Measurements from ENCODE around the gene SLC26A11. TPM values are rescaled to one million over a fixed set of nuclear protein-coding genes. Genes with fewer than 3 reads are reported as not detected.

SLC26A11 gene
- total RNA-seq, 1 experiment from 2014 or later = 26.5 TPM

GRCh38 chr17:80212511-80212910, 7.7 kb upstream of the SLC26A11 start:
- no CpG with 5 or more reads among the region's 12 CpGs for WGBS (ENCODE audit: extremely low coverage, insufficient read length, low lambda C conversion rate)
- no peaks in the 10 kb centered on the region for H3K4me1 Mint-ChIP-seq
- Histone ChIP-seq H3K23me2 (ENCODE audit: insufficient read length, low read depth, low read length, poor library complexity, severe bottlenecking) (no peaks in the 10 kb centered on the region), H2AFZ (ENCODE audit: low read length) (no peak overlapping the region), H4K8ac (replicated peaks; ENCODE audit: insufficient read length, low read depth, low read length) (no peak overlapping the region), H3T11ph (ENCODE audit: low read length) (no peak overlapping the region), H3K79me1 (ENCODE audit: insufficient read depth, low read depth, low read length, poor library complexity, severe bottlenecking) (no peaks in the 10 kb centered on the region), H3K56ac (ENCODE audit: insufficient read length, low read depth, low read length) (no peak overlapping the region), H3K4me2 (ENCODE audit: insufficient read depth, insufficient read length, low read length) (no peak overlapping the region), H3K27me3 (ENCODE audit: insufficient read depth, low read length) (no peaks in the 10 kb centered on the region), H4K5ac (ENCODE audit: insufficient read length, low read depth, low read length) (no peak overlapping the region), H3K23ac (ENCODE audit: insufficient read length, low read depth, low read length) (no peak overlapping the region), H3K18ac (ENCODE audit: insufficient read length, low read depth, low read length) (no peak overlapping the region), H3K14ac (ENCODE audit: insufficient read depth, low read length) (no peak overlapping the region), H3K9ac (ENCODE audit: extremely low read depth, insufficient read length, low read length) (no peak overlapping the region), H3K27ac (ENCODE audit: insufficient read length, low read depth, low read length) (no peak overlapping the region), H2BK15ac (ENCODE audit: low read depth, low read length) (no peak overlapping the region), H2BK12ac (ENCODE audit: insufficient read length, low read depth, low read length) (no peak overlapping the region), H4K20me1 (ENCODE audit: control insufficient read depth, insufficient read depth, insufficient read length) (no peaks in the 10 kb centered on the region), H3K4ac (ENCODE audit: low read depth, low read length) (no peak overlapping the region), H3K4me1 (ENCODE audit: insufficient read depth, low read length) (no peaks in the 10 kb centered on the region), H4K91ac (ENCODE audit: insufficient read length, low read depth, low read length) (no peak overlapping the region), H2BK5ac (ENCODE audit: insufficient read length, low read length) (no peak overlapping the region), H2BK20ac (ENCODE audit: low read depth, low read length, poor library complexity, severe bottlenecking) (no peak overlapping the region), H3K79me2 (ENCODE audit: insufficient read depth, low read length) (no peaks in the 10 kb centered on the region), H2AK5ac (ENCODE audit: insufficient read length, low read length) (no peak overlapping the region), H2BK120ac (ENCODE audit: low read depth, low read length, poor library complexity, severe bottlenecking) (no peak overlapping the region), H3K9me3 (ENCODE audit: control insufficient read depth, low read depth, low read length) (no peaks in the 10 kb centered on the region)
- no peak for TF ChIP-seq CTCF (conservative IDR thresholded peaks at IDR 0.05)
- no peak overlapping the region for H3K4me3 Mint-ChIP-seq
- no peak overlapping the region for H3K27ac Mint-ChIP-seq
- H3K36me3 Mint-ChIP-seq (ENCODE audit: insufficient read depth in 1 of 3, low read depth in 3 of 3) = peaks cover 13 to 41% (median 34%) of the 10 kb centered on the region in 3 experiments; a peak in 6 of 7 replicates
- DNase-seq = no peak
- H3K9me3 Mint-ChIP-seq = no peaks in the 10 kb centered on the region
- no peaks in the 10 kb centered on the region for H3K27me3 Mint-ChIP-seq (ENCODE audit: low read depth)
